GM12878 (cell line): ENCODE data around the gene FGF14. TPM values are rescaled to one million over a fixed set of nuclear protein-coding genes. Genes with fewer than 3 reads are reported as not detected.

Experiments
- ATAC-seq: fragments of 200-7000 bp; cut with Tn5 transposase; 3 replicates; pipeline ENCODE4 v1.9.1; 2020; ENCODE audit warnings: mild to moderate bottlenecking, moderate library complexity
- BruUV-seq: library from RNA; stranded (reverse); fragments of 400-500 nt; replicated peaks from 2 replicates; lab custom pipeline; 2021; lab: Mats Ljungman, UMichigan
- CTCF ChIA-PET: fragments of 300-600 bp; sonication (Branson Sonifier 250); formaldehyde crosslinking; extraction: SDS; loops from one replicate; lab custom pipeline; 2021; ENCODE audit warnings: inconsistent platforms; lab: Yijun Ruan, JAX
- POLR2A ChIA-PET: fragments of 350-600 bp; formaldehyde crosslinking; extraction: SDS; loops from one replicate; lab custom pipeline; 2021; ENCODE audit warnings: inconsistent platforms; lab: Charles Lee
- RAD21 ChIA-PET: fragments of 300-600 bp; sonication (Branson Sonifier 250); formaldehyde crosslinking; loops from one replicate; lab custom pipeline; 2023; ENCODE audit warnings: antibody characterized with exemption; ENCODE audit not compliant: unreplicated experiment; lab: Charles Lee
- SMC1A ChIA-PET: fragments of 300-600 bp; sonication (Branson Sonifier 250); formaldehyde crosslinking; loops from one replicate; lab custom pipeline; 2023; ENCODE audit not compliant: unreplicated experiment, uncharacterized antibody; lab: Charles Lee
- DNase-seq: peaks from one replicate; pipeline ENCODE4 v3.0.0-alpha.2; 2011; ENCODE audit warnings: low read depth, low spot score
- FAIRE-seq: peaks from 3 replicates; lab custom pipeline; 2011; peaks lifted over from hg19 to GRCh38; lab: Jason Lieb, UNC
- H2AFZ ChIP-seq: 2 replicates; pipeline ENCODE4 v1.6.0; 2011; ENCODE audit warnings: low read depth, low read length, control low read depth; ENCODE audit not compliant: control insufficient read depth
- H3K27ac ChIP-seq: 2 replicates; pipeline ENCODE4 v1.5.1; 2011; ENCODE audit warnings: control low read depth; ENCODE audit not compliant: control insufficient read depth, insufficient read depth
- H3K27me3 ChIP-seq, 2 experiments: replicated peaks in 1 of 2; 2 replicates each; pipeline versions ENCODE4 v1.6.0 to v1.6.1; 2011; ENCODE audit warnings: low read length in 1 of 2; ENCODE audit not compliant: control insufficient read depth in 2 of 2, insufficient read depth in 2 of 2
- H3K36me3 ChIP-seq, 2 experiments: 2 replicates each; pipeline ENCODE4 v1.5.1; 2011; ENCODE audit warnings: low read length in 1 of 2; ENCODE audit not compliant: control insufficient read depth in 2 of 2, insufficient read depth in 2 of 2
- H3K4me1 ChIP-seq: 2 replicates; pipeline ENCODE4 v1.6.1; 2011; ENCODE audit warnings: mild to moderate bottlenecking, low read length, moderate library complexity, mixed read lengths; ENCODE audit not compliant: control insufficient read depth, insufficient read depth
- H3K4me2 ChIP-seq: 2 replicates; pipeline ENCODE4 v1.6.0; 2011; ENCODE audit warnings: control low read depth; ENCODE audit not compliant: control insufficient read depth, insufficient read depth
- H3K4me3 ChIP-seq: fragments of 200-600 bp; sonication (generic); 2 replicates; pipeline ENCODE4 v1.5.1; 2016
- H3K79me2 ChIP-seq: 2 replicates; pipeline ENCODE4 v1.6.0; 2011; ENCODE audit warnings: low read length; ENCODE audit not compliant: control insufficient read depth, insufficient read depth
- H3K9ac ChIP-seq: 2 replicates; pipeline ENCODE4 v1.8.0; 2011; ENCODE audit warnings: low read length, control low read depth, mixed read lengths; ENCODE audit not compliant: control insufficient read depth, insufficient read depth
- H3K9me3 ChIP-seq: replicated peaks from 3 replicates; pipeline ENCODE4 v1.5.1; 2011; ENCODE audit warnings: mild to moderate bottlenecking, low read length; ENCODE audit not compliant: control insufficient read depth, insufficient read depth
- H4K20me1 ChIP-seq: 2 replicates; pipeline ENCODE4 v1.6.0; 2011; ENCODE audit not compliant: control insufficient read depth, insufficient read depth
- BMI1 ChIP-seq: fragments of 450-650 bp; IDR thresholded peaks from 2 replicates; pipeline ENCODE4 v1.6.1; 2016; ENCODE audit warnings: mild to moderate bottlenecking, moderate library complexity, borderline replicate concordance
- E4F1 ChIP-seq: fragments of 450-650 bp; IDR thresholded peaks from 2 replicates; pipeline ENCODE4 v1.6.1; 2018; ENCODE audit warnings: borderline replicate concordance, mild to moderate bottlenecking; ENCODE audit not compliant: partially characterized antibody
- EED ChIP-seq: sonication (generic); IDR thresholded peaks from 2 replicates; pipeline ENCODE4 v1.6.1; 2016; ENCODE audit warnings: antibody characterized with exemption, low read depth
- ETV6 ChIP-seq, 2 experiments: fragments of 450-650 bp in 1 of 2; IDR thresholded peaks in 1 of 2; conservative IDR thresholded peaks in 1 of 2; 2 replicates each; pipeline ENCODE4 v1.6.1; 2014; ENCODE audit warnings: antibody characterized with exemption in 1 of 2, borderline replicate concordance in 1 of 2, low read depth in 1 of 2, mild to moderate bottlenecking in 1 of 2, moderate library complexity in 1 of 2
- HDAC2 ChIP-seq: fragments of 200-600 bp; sonication (generic); IDR thresholded peaks from 2 replicates; pipeline ENCODE4 v1.6.1; 2017
- MTA2 ChIP-seq: fragments of 450-650 bp; IDR thresholded peaks from 2 replicates; pipeline ENCODE4 v1.6.1; 2016; ENCODE audit warnings: low read depth, mild to moderate bottlenecking, moderate library complexity
- NFXL1 ChIP-seq: fragments of 450-650 bp; IDR thresholded peaks from 2 replicates; pipeline ENCODE4 v1.6.1; 2017; ENCODE audit warnings: antibody characterized with exemption, mild to moderate bottlenecking, borderline replicate concordance
- NR2C2 ChIP-seq: IDR thresholded peaks from 2 replicates; pipeline ENCODE4 v1.6.1; 2011; ENCODE audit warnings: borderline replicate concordance, low read depth; ENCODE audit not compliant: control insufficient read depth, insufficient read length
- PML ChIP-seq: IDR thresholded peaks from 2 replicates; pipeline ENCODE4 v1.6.1; 2012; ENCODE audit warnings: low read length, inconsistent platforms
- RBBP5 ChIP-seq: fragments of 200-600 bp; sonication (generic); conservative IDR thresholded peaks from 2 replicates; pipeline ENCODE4 v1.6.1; 2016
- SIN3A ChIP-seq: IDR thresholded peaks from 2 replicates; pipeline ENCODE4 v1.6.1; 2012; ENCODE audit warnings: low read depth, low read length, improper control_type of control experiment
- SPI1 ChIP-seq: IDR thresholded peaks from 2 replicates; pipeline ENCODE4 v1.6.1; 2011; ENCODE audit warnings: low read depth, mild to moderate bottlenecking, low read length, moderate library complexity, borderline replicate concordance; ENCODE audit not compliant: insufficient read depth
- SREBF1 ChIP-seq: IDR thresholded peaks from 2 replicates; pipeline ENCODE4 v1.6.1; 2012; ENCODE audit warnings: mild to moderate bottlenecking, low read length
- SUZ12 ChIP-seq: fragments of 200-600 bp; sonication (generic); IDR thresholded peaks from one replicate; pipeline ENCODE4 v1.6.1; 2018; ENCODE audit warnings: antibody characterized with exemption, mild to moderate bottlenecking; ENCODE audit not compliant: unreplicated experiment
- TBL1XR1 ChIP-seq: IDR thresholded peaks from 2 replicates; pipeline ENCODE4 v1.6.1; 2012; ENCODE audit warnings: low read depth, low read length, improper control_type of control experiment
- WGBS: methylation state at CpG from one replicate; pipeline ENCODE4 v1.1.6; 2016; ENCODE audit warnings: low lambda C conversion rate; ENCODE audit not compliant: insufficient replicate concordance, insufficient coverage; ENCODE audit errors: missing lambda C conversion rate; 5-methylcytosine and 5-hydroxymethylcytosine counted together
- in situ Hi-C: fragments of 300-500 bp; cut with MboI; formaldehyde crosslinking; loops from 9 replicates; pipeline ENCODE4 v1.14.3; 2018; ENCODE audit warnings: mixed read lengths
- intact Hi-C: fragments of 100-400 bp; cut with micrococcal nuclease; formaldehyde crosslinking; loops from one replicate; pipeline ENCODE4 v1.14.2; 2022; ENCODE audit not compliant: unreplicated experiment
- polyA plus RNA-seq, 11 experiments: library from polyadenylated mRNA; depleted of rRNA in 4 of 11; unstranded in 6 of 11; stranded (reverse) in 5 of 11; fragments of >200 nt; fragmentation: Nextera tagmentation in 4 of 11; fragmentation: Illumina TruSeq in 1 of 11; extraction: Ambion mirVana in 4 of 11; extraction: Trizol in 1 of 11; gene quantifications; 1 replicate in 1 of 11; 2 replicates in 10 of 11; pipeline versions ENCODE4 v1.2.1 to v1.2.3, GENCODE V29; 2011 to 2016; ENCODE audit warnings: inconsistent platforms in 2 of 11, missing spikeins in 2 of 11, low read depth in 1 of 11
- total RNA-seq, 4 experiments: library from RNA; depleted of rRNA in 3 of 4; stranded (reverse); fragments of >200 nt in 3 of 4; fragmentation: Illumina TruSeq in 1 of 4; extraction: Trizol in 1 of 4; gene quantifications; 2 replicates each; pipeline versions ENCODE4 v1.2.1 to v1.2.3, GENCODE V29; 2013 to 2021
- TF ChIP-seq, protein P1 (sequence below): IDR thresholded peaks from 2 replicates; pipeline ENCODE4 v1.6.1; 2011; ENCODE audit warnings: borderline replicate concordance, low read depth, mild to moderate bottlenecking, moderate library complexity, low read length; ENCODE audit not compliant: insufficient read depth, poor library complexity, severe bottlenecking
- TF ChIP-seq, protein P2 (sequence below): IDR thresholded peaks from 2 replicates; pipeline ENCODE4 v1.6.1; 2012; ENCODE audit warnings: low read depth, low read length, improper control_type of control experiment
- TF ChIP-seq, protein P3 (sequence below): IDR thresholded peaks from 2 replicates; pipeline ENCODE4 v1.6.1; 2012; ENCODE audit warnings: low read depth, low read length, improper control_type of control experiment

The FGF14 gene
- total and polyA plus RNA-seq, 10 of the 15 experiments (the other 5 are each of a cell fraction or from before 2014, with no cell fraction given): under 0.01 to 0.44 (median 0.04) TPM

DNA sequence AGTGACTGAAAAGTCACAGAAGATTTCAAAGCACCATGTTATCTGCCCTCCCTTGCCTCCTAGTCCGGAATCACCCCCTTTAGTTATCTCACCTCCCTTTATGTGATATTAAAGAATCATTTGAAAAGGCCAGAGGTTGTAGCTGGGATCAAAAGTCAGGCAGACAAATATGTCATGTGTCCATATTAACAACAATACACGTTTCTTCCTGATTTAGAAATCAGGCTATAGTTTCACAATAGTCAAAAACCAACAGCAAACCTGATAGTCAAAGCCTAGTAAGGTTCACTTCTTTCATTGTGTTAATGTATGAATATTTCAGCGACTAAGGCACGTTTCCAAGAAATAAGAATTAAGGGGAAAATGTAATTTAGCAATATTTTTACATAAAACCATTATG, 622.7 kb downstream of the FGF14 start:
- SMC1A ChIA-PET: no interaction called here
- BruUV-seq: no TSS peak
- H2AFZ ChIP-seq: no peak overlapping the region
- H3K4me3 ChIP-seq: no peak overlapping the region
- RAD21 ChIA-PET: no interaction called here
- no peaks in the 10 kb centered on the region for H3K36me3 ChIP-seq
- H3K27ac ChIP-seq: no peak overlapping the region
- H4K20me1 ChIP-seq: no peaks in the 10 kb centered on the region
- CTCF ChIA-PET: no interaction called here
- ATAC-seq (no peak), FAIRE-seq (no peak), DNase-seq (no peak)
- H3K4me1 ChIP-seq: no peaks in the 10 kb centered on the region
- in situ Hi-C loops: no loop called here
- intact Hi-C loops: no loop called here
- H3K4me2 ChIP-seq: no peak overlapping the region
- 7% methylated on average over 4 of the region's 4 CpGs for WGBS
- H3K79me2 ChIP-seq: no peaks in the 10 kb centered on the region
- no peaks in the 10 kb centered on the region; a peak in 1 of 4 replicates for H3K27me3 ChIP-seq
- H3K9me3 ChIP-seq: no peaks in the 10 kb centered on the region
- no peak overlapping the region for H3K9ac ChIP-seq
- TF ChIP-seq BMI1 (no peak), EED (no peak), PML (no peak), SREBF1 (no peak), NR2C2 (no peak), SUZ12 (no peak), ETV6 (conservative IDR thresholded peaks at IDR 0.05 in 1 of 2, IDR thresholded peaks at IDR 0.05 in 1 of 2; ENCODE audit: borderline replicate concordance in 1 of 2, low read depth in 1 of 2) (no peak), HDAC2 (no peak), TBL1XR1 (no peak), NFXL1 (no peak), E4F1 (no peak), RBBP5 (no peak), MTA2 (no peak), SPI1 (no peak), SIN3A (no peak)
- TF ChIP-seq, protein P1, sequence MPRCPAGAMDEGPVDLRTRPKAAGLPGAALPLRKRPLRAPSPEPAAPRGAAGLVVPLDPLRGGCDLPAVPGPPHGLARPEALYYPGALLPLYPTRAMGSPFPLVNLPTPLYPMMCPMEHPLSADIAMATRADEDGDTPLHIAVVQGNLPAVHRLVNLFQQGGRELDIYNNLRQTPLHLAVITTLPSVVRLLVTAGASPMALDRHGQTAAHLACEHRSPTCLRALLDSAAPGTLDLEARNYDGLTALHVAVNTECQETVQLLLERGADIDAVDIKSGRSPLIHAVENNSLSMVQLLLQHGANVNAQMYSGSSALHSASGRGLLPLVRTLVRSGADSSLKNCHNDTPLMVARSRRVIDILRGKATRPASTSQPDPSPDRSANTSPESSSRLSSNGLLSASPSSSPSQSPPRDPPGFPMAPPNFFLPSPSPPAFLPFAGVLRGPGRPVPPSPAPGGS: no peak
- TF ChIP-seq, protein P2, sequence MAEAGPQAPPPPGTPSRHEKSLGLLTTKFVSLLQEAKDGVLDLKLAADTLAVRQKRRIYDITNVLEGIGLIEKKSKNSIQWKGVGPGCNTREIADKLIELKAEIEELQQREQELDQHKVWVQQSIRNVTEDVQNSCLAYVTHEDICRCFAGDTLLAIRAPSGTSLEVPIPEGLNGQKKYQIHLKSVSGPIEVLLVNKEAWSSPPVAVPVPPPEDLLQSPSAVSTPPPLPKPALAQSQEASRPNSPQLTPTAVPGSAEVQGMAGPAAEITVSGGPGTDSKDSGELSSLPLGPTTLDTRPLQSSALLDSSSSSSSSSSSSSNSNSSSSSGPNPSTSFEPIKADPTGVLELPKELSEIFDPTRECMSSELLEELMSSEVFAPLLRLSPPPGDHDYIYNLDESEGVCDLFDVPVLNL: no peak
- TF ChIP-seq, protein P3, sequence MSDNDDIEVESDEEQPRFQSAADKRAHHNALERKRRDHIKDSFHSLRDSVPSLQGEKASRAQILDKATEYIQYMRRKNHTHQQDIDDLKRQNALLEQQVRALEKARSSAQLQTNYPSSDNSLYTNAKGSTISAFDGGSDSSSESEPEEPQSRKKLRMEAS: no peak
- POLR2A ChIA-PET: no interaction called here
